LoVo (cell line): ENCODE data around the gene UNC79.
"Not testable (repeated sequence)": the region's sequence is repeated elsewhere in the genome, so short reads cannot be mapped to it uniquely, and the experiment has no call there.

Experiments used
- DNase-seq: peaks from one replicate; pipeline ENCODE4 v3.0.0-alpha.2; 2016; ENCODE audit warnings: low spot score

Gene UNC79

DNA sequence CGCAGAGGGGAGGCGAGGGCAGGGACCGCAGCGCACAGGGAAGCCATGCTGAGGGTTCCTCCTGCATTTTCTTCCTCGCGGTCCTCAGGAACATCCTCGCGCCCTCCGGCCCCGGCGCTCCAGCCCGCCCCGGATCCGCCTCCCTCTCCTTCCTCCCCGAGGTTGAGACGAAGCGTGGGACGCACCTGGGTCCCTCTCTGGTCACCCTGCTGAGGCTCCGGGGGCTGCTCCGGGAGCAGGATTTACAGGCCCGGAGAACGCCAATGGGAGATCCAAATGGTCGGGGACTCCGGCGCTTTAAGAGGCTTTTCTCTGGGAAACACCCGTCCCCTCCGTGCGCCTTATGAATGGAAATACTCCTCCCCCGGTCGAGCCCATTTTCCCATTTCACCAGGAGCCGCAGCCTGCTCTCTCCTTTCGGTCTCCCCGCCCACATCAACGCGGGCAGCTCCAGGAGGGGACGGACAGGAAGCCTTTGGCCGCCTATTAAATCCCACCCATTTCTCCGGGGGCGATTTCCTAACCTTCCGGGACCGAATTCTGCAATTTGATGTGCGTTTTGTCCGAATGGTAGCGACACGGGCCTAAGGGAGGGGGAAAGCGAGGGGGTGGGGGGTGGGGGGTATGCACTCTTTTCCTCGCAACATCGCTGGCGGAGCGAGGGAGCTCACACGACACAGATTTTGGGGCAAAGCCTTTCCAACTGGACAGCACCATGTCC lies at the start of gene UNC79:
TSS of gene UNC79 (plus strand) at position 625 of the 721 bp plus-strand sequence. CDS start at position 716, 91 bp downstream.
- DNase-seq, result no peak

GRCh38 chr14:93381644-93382043 lies 49.1 kb upstream of the UNC79 start:
- DNase-seq, result no peak

DNA sequence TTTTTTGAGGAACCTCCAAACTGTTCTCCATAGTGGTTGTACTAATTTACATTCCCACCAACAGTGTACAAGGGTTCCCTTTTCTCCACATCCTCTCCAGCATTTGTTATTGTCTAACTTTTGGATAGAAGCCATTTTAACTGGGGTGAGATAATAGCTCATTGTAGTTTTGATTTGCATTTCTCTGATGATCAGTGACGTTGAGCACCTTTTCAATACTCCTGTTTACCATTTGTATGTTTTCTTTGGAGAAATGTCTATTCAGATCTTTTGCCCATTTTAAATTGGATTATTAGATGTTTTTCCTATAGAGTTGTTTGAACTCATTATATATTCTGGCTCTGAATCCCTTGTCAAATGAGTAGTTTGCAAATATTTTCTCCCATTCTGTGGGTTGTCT lies 46.5 kb upstream of the UNC79 start:
- not testable (repeated sequence) for DNase-seq

- DNase-seq, result no peak
These were observed 35.5 kb upstream of the UNC79 start for GRCh38 chr14:93395231-93395630.

GRCh38 chr14:93396456-93396855 lies 34.3 kb upstream of the UNC79 start:
- DNase-seq, result no peak

DNA sequence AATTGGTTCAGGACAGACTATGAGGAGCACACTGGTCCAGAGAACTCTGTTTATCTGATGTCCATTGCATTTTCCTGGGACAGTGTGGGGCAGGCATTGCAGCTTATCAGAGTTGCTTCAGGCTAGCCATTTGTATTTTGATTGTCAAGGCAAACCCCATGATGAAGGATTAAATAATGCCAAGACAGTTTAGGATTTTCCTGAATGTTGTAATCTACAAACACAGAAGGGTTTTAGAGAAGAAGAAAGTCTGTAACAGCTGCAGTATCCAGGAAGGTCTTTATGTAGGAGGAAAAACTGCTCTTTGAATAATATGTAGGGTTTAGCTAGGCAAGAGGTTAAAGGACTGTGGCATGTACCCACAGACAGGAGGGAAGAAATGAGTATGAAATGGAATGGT lies 32.2 kb upstream of the UNC79 start:
- no peak for DNase-seq

- DNase-seq, result no peak
These were observed 27.8 kb upstream of the UNC79 start for GRCh38 chr14:93402951-93403350.

- no peak for DNase-seq
These were observed 20.7 kb upstream of the UNC79 start for GRCh38 chr14:93410021-93410420.

DNA sequence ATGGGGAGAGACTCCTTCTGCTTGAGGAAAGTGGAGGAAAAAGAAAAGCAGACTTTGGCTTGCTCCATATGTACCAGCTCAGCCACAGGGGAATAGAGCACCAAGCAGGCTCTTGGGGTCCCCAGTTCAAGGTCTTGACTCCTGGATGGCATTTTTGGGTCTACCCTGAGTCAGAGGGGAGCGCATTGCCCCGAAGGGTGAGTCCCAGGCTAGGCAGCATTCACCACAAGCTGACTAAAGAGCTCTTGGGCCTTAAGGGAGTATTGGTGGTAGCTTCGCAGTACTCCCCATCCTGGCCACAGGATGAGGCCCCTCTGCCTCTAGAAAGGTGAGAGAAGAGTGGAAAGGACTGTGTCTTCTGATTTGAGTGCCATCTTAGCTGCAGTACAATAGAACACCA lies 19.8 kb upstream of the UNC79 start:
- DNase-seq, result no peak

- DNase-seq, result not testable (repeated sequence)
These were observed 5.6 kb upstream of the UNC79 start for GRCh38 chr14:93425136-93425535.

DNA sequence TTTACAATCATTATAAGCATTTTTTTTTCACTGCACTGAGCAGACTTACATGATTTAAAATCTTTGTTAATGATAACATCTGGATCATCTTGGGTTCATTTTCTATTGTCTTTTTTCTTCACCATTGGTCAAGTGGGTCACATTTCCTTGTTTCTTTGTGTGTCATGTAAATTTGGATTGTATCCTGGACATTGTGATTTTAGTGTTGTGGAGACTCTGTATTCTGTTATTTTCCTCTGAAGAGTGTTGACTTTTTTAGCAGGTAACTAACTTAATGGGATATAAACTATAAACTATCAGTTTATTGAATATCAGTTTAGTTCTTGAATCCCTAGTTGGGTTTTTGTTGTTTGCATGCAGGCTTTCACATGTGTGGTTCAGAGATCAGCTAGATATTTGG lies 4.0 kb upstream of the UNC79 start:
- no peak for DNase-seq

GRCh38 chr14:93431036-93431670 lies 414 bp downstream of the UNC79 start:
- no peak for DNase-seq

- DNase-seq, result no peak
These were observed 23.5 kb downstream of the UNC79 start for GRCh38 chr14:93454224-93454623.

GRCh38 chr14:93456356-93456755 lies 25.6 kb downstream of the UNC79 start:
- DNase-seq, result no peak

DNA sequence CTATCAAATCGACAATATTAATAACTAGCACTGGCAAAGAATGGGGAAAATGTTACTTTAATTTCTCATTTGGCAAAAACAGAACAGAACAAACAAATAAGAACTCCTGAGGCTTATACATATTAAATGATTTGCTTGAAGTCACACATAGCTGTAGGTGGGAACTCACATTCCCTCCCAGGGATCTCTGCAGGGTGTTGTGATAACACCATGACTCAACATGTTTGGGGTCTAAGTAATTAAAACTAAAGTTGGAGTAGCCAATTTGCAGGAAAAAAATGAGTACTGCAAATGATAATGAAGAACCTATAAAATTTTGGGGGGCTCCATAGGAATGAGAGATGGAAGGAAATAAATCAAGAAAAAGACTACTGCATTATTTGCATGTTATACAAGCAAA lies 27.5 kb downstream of the UNC79 start:
- DNase-seq, result no peak

GRCh38 chr14:93462479-93462878 lies 31.7 kb downstream of the UNC79 start:
- DNase-seq, result no peak

DNA sequence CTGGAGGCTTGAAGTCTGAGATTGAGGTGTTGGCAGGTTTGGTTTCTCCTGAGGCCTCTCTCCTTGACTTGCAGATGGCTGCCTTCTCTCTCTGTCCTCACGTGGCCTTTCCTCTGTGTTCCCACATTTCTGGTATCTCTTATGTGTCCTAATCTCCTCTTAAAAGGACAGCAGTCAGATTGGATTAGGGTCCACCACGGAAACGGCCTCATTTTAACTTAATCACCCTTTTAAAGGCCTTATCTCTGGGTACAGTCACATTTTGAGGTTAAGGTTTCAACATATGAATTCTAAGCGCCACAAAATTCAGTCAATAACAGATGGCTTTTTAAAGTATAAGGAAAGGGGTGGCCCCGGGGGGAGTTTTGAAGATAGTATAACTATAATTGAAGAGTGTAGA lies 33.5 kb downstream of the UNC79 start:
- DNase-seq, result no peak

- DNase-seq, result no peak
These were observed 44.7 kb downstream of the UNC79 start for GRCh38 chr14:93475471-93475870.

DNA sequence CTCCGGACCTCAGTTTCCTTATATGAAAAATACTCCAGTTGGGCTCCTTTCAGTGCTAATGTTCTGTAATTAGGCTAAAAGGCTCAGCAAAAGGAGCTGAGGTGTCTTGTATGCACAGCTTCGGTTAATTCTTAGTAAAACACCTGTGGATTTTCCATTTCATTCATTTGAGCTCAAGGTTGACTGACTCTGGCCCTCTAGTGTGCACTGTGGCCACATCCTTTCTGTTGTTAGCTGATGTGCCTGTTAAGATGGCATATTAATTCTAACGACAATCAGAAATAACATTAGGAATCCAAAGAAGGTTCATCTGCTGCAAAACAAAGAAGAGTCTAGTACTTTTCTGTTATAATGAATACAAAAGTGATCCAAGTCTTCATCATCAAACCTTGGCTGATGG lies 45.6 kb downstream of the UNC79 start:
- no peak for DNase-seq

DNA sequence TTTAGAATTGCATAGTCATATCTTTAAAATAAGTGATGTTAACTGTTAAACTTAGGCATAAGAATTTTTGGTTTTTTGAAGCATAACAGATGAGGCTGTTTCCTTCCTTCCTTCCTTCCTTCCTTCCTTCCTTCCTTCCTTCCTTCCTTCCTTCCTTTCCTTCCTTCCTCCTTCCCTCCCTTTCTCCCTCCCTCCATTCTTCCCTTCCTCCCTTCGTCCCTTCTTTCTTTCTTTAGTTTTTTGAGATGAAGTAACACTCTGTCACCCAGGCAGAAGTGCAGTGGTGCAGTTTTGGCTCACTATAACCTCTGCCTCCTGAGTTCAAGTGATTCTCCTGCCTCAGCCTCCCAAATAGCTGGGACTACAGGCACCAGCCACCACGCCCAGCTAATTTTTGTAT lies 48.3 kb downstream of the UNC79 start:
- DNase-seq, result not testable (repeated sequence)

DNA sequence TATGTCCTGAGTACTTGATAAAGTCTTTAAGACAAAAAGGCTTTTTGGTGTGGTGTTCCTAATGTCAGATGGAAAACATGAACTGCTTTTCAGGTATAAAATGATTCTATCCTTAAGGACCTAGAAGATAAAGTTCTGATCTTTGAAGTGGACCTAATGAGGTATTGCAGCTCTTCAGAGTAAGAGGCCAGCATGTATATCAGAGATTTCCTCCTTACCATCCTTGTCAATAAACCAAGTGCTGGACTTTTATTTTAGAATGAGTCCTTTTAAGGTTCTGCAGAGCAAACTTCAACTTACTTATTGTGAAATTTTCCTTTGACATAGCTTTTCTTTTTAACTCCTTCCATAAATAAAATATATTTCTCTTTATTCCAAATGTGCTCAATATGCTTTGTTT lies 50.1 kb downstream of the UNC79 start:
- no peak for DNase-seq

DNA sequence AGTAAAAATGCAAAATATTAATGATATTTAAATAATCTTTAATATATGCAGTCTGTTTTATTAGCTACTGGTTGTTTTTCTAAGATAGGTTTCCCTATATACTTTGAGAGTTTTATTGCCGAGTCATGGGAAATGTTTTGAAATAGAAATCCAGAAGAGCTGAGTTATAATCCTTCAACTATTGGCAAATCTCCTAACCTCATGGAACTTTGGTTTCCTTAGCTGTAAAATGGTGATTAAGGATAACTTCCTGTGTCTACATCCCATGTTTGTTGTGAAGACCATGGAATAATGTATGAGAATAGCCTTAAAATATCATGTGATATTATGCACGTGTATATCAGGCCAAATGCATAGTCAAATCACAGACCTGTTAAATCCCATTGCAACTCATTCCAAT lies 51.0 kb downstream of the UNC79 start:
- no peak for DNase-seq

DNA sequence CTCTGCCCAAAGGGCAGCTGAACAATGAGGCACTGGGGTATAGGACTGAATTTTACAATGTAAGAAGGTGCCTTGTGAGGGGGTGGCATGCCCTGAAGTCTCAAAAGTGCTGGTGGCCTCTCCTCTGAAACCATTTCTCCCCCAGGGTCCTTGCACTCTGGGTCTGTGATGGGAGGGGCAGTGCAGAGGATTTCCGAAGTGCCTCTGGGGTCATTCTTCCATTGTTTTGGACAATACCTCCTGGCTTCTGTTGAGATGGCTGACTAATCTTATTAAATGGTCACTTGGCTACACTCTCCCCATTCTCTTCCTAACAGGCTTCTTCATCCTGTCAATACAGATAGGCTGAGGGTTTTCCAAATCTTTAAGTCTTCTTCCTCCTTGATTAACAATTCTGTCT lies 59.3 kb downstream of the UNC79 start:
- no peak for DNase-seq

- no peak for DNase-seq
These were observed 62.3 kb downstream of the UNC79 start for GRCh38 chr14:93493054-93493453.
